Activated B cell treated with CpG ODN at 0.5 μM for 24 hours (primary cell): ENCODE data around the gene EBF3. TPM values are rescaled to one million over a fixed set of nuclear protein-coding genes. Genes with fewer than 3 reads are reported as not detected.

Experiments
- ATAC-seq: fragments of 200-7000 bp; cut with Tn5 transposase; one replicate; pipeline ENCODE4 v1.10.0; 2021; ENCODE audit warnings: low read depth, mild to moderate bottlenecking, moderate library complexity
- CTCF ChIA-PET: fragments of 350-600 bp; sonication (Branson Sonifier 250); formaldehyde crosslinking; loops from one replicate; lab custom pipeline; 2021; ENCODE audit warnings: antibody characterized with exemption; lab: Charles Lee
- POLR2A ChIA-PET: fragments of 350-600 bp; sonication (Branson Sonifier 250); formaldehyde crosslinking; loops from one replicate; lab custom pipeline; 2021; ENCODE audit warnings: antibody characterized with exemption; lab: Charles Lee
- DNase-seq: peaks from one replicate; pipeline ENCODE4 v3.0.0; 2022
- H3K27ac Mint-ChIP-seq: one replicate; pipeline ENCODE4 v1.8.0; 2020; ENCODE audit warnings: mixed read lengths
- H3K27me3 Mint-ChIP-seq: one replicate; pipeline ENCODE4 v1.8.0; 2021; ENCODE audit warnings: mixed read lengths
- H3K36me3 Mint-ChIP-seq: one replicate; pipeline ENCODE4 v1.8.0; 2021; ENCODE audit warnings: low read depth, mixed read lengths
- H3K4me1 Mint-ChIP-seq: one replicate; pipeline ENCODE4 v1.8.0; 2021; ENCODE audit warnings: mixed read lengths
- H3K4me3 Mint-ChIP-seq: one replicate; pipeline ENCODE4 v1.8.0; 2020; ENCODE audit warnings: mild to moderate bottlenecking, mixed read lengths
- H3K9me3 Mint-ChIP-seq: one replicate; pipeline ENCODE4 v1.8.0; 2020; ENCODE audit warnings: mixed read lengths
- CTCF ChIP-seq: fragments of 200-600 bp; IDR thresholded peaks from one replicate; pipeline ENCODE4 v1.8.0; 2022; ENCODE audit warnings: antibody characterized with exemption, mild to moderate bottlenecking
- intact Hi-C: fragments of 100-400 bp; cut with micrococcal nuclease; formaldehyde crosslinking; loops from one replicate; pipeline ENCODE4 v1.15.1; 2024
- total RNA-seq: library from RNA; stranded (reverse); gene quantifications from 2 replicates; pipeline ENCODE4 v1.2.3, GENCODE V29; 2022

Gene EBF3
- total RNA-seq, 1 donor from 2014 or later = not detected

- Mint-ChIP-seq H3K4me3 (no peak overlapping the region), H3K4me1 (no peaks in the 10 kb centered on the region), H3K36me3 (no peaks in the 10 kb centered on the region), H3K27ac (no peak overlapping the region), H3K27me3 (no peaks in the 10 kb centered on the region), H3K9me3 (no peaks in the 10 kb centered on the region)
- ChIA-PET CTCF (no interaction called here), POLR2A (no interaction called here)
- TF ChIP-seq CTCF = no peak
- ATAC-seq (no peak), DNase-seq (no peak)
- intact Hi-C loops = no loop called here
Observed at GRCh38 chr10:129926066-129927055, 37.7 kb downstream of the EBF3 start.

GRCh38 chr10:129924375-129925085 lies 39.5 kb downstream of the EBF3 start:
- no peak for TF ChIP-seq CTCF
- ATAC-seq = no peak
- no peaks in the 10 kb centered on the region for H3K4me1 Mint-ChIP-seq
- H3K36me3 Mint-ChIP-seq = no peaks in the 10 kb centered on the region
- H3K27me3 Mint-ChIP-seq = no peaks in the 10 kb centered on the region
- DNase-seq = no peak
- ChIA-PET POLR2A (no interaction called here), CTCF (no interaction called here)
- H3K27ac Mint-ChIP-seq = no peak overlapping the region
- intact Hi-C loops = no loop called here
- no peak overlapping the region for H3K4me3 Mint-ChIP-seq
- H3K9me3 Mint-ChIP-seq = no peaks in the 10 kb centered on the region

GRCh38 chr10:129922598-129923123 lies 41.4 kb downstream of the EBF3 start:
- H3K4me1 Mint-ChIP-seq = no peaks in the 10 kb centered on the region
- no peaks in the 10 kb centered on the region for H3K36me3 Mint-ChIP-seq
- ATAC-seq (no peak), DNase-seq (no peak)
- ChIA-PET POLR2A (no interaction called here), CTCF (no interaction called here)
- intact Hi-C loops = no loop called here
- H3K4me3 Mint-ChIP-seq = no peak overlapping the region
- TF ChIP-seq CTCF = no peak
- no peak overlapping the region for H3K27ac Mint-ChIP-seq
- no peaks in the 10 kb centered on the region for H3K9me3 Mint-ChIP-seq
- H3K27me3 Mint-ChIP-seq = no peaks in the 10 kb centered on the region

- intact Hi-C loops = no loop called here
- Mint-ChIP-seq H3K36me3 (no peaks in the 10 kb centered on the region), H3K4me1 (no peaks in the 10 kb centered on the region), H3K9me3 (no peaks in the 10 kb centered on the region), H3K4me3 (no peak overlapping the region), H3K27ac (no peak overlapping the region), H3K27me3 (no peaks in the 10 kb centered on the region)
- TF ChIP-seq CTCF = no peak
- ATAC-seq (no peak), DNase-seq (no peak)
- POLR2A ChIA-PET = no interaction called here
- CTCF ChIA-PET = no interaction called here
Observed at GRCh38 chr10:129921801-129922597, 42.1 kb downstream of the EBF3 start.
